ENCODE measurements around the gene PDGFC. TPM values are rescaled to one million over a fixed set of nuclear protein-coding genes. Genes with fewer than 3 reads are reported as not detected.

The PDGFC gene
- total and polyA plus RNA-seq, 2 of the 8 experiments (the other 6 are each of a cell fraction or from before 2014, with no cell fraction given): 0.65 to 2.7 TPM

GRCh38 chr4:156956359-156956758 lies 15.2 kb downstream of the PDGFC start (continued):
- TF ChIP-seq, protein P1, sequence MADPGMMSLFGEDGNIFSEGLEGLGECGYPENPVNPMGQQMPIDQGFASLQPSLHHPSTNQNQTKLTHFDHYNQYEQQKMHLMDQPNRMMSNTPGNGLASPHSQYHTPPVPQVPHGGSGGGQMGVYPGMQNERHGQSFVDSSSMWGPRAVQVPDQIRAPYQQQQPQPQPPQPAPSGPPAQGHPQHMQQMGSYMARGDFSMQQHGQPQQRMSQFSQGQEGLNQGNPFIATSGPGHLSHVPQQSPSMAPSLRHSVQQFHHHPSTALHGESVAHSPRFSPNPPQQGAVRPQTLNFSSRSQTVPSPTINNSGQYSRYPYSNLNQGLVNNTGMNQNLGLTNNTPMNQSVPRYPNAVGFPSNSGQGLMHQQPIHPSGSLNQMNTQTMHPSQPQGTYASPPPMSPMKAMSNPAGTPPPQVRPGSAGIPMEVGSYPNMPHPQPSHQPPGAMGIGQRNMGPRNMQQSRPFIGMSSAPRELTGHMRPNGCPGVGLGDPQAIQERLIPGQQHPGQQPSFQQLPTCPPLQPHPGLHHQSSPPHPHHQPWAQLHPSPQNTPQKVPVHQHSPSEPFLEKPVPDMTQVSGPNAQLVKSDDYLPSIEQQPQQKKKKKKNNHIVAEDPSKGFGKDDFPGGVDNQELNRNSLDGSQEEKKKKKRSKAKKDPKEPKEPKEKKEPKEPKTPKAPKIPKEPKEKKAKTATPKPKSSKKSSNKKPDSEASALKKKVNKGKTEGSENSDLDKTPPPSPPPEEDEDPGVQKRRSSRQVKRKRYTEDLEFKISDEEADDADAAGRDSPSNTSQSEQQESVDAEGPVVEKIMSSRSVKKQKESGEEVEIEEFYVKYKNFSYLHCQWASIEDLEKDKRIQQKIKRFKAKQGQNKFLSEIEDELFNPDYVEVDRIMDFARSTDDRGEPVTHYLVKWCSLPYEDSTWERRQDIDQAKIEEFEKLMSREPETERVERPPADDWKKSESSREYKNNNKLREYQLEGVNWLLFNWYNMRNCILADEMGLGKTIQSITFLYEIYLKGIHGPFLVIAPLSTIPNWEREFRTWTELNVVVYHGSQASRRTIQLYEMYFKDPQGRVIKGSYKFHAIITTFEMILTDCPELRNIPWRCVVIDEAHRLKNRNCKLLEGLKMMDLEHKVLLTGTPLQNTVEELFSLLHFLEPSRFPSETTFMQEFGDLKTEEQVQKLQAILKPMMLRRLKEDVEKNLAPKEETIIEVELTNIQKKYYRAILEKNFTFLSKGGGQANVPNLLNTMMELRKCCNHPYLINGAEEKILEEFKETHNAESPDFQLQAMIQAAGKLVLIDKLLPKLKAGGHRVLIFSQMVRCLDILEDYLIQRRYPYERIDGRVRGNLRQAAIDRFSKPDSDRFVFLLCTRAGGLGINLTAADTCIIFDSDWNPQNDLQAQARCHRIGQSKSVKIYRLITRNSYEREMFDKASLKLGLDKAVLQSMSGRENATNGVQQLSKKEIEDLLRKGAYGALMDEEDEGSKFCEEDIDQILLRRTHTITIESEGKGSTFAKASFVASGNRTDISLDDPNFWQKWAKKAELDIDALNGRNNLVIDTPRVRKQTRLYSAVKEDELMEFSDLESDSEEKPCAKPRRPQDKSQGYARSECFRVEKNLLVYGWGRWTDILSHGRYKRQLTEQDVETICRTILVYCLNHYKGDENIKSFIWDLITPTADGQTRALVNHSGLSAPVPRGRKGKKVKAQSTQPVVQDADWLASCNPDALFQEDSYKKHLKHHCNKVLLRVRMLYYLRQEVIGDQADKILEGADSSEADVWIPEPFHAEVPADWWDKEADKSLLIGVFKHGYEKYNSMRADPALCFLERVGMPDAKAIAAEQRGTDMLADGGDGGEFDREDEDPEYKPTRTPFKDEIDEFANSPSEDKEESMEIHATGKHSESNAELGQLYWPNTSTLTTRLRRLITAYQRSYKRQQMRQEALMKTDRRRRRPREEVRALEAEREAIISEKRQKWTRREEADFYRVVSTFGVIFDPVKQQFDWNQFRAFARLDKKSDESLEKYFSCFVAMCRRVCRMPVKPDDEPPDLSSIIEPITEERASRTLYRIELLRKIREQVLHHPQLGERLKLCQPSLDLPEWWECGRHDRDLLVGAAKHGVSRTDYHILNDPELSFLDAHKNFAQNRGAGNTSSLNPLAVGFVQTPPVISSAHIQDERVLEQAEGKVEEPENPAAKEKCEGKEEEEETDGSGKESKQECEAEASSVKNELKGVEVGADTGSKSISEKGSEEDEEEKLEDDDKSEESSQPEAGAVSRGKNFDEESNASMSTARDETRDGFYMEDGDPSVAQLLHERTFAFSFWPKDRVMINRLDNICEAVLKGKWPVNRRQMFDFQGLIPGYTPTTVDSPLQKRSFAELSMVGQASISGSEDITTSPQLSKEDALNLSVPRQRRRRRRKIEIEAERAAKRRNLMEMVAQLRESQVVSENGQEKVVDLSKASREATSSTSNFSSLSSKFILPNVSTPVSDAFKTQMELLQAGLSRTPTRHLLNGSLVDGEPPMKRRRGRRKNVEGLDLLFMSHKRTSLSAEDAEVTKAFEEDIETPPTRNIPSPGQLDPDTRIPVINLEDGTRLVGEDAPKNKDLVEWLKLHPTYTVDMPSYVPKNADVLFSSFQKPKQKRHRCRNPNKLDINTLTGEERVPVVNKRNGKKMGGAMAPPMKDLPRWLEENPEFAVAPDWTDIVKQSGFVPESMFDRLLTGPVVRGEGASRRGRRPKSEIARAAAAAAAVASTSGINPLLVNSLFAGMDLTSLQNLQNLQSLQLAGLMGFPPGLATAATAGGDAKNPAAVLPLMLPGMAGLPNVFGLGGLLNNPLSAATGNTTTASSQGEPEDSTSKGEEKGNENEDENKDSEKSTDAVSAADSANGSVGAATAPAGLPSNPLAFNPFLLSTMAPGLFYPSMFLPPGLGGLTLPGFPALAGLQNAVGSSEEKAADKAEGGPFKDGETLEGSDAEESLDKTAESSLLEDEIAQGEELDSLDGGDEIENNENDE (IDR thresholded peaks at IDR 0.05; ENCODE audit: insufficient replicate concordance, low read length): no peak
- TF ChIP-seq CBX5 (IDR thresholded peaks at IDR 0.05; ENCODE audit: low read depth, low read length): no peak
- no peak for TF ChIP-seq ASH2L (IDR thresholded peaks at IDR 0.05; ENCODE audit: low read length)
- TF ChIP-seq, protein P2, sequence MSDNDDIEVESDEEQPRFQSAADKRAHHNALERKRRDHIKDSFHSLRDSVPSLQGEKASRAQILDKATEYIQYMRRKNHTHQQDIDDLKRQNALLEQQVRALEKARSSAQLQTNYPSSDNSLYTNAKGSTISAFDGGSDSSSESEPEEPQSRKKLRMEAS (IDR thresholded peaks at IDR 0.05): no peak
